C1 segment of cervical spinal cord (tissue), 14 donors: Measurements from ENCODE around the gene HSD11B1L.
"Not testable (repeated sequence)": the region's sequence is repeated elsewhere in the genome, so short reads cannot be mapped to it uniquely, and the experiment has no call there.

ENCODE experiments used
- DNase-seq, 14 donors: peaks; one replicate each; lab custom pipeline; 2025; lab: John Stamatoyannopoulos, UW

The HSD11B1L gene

DNA sequence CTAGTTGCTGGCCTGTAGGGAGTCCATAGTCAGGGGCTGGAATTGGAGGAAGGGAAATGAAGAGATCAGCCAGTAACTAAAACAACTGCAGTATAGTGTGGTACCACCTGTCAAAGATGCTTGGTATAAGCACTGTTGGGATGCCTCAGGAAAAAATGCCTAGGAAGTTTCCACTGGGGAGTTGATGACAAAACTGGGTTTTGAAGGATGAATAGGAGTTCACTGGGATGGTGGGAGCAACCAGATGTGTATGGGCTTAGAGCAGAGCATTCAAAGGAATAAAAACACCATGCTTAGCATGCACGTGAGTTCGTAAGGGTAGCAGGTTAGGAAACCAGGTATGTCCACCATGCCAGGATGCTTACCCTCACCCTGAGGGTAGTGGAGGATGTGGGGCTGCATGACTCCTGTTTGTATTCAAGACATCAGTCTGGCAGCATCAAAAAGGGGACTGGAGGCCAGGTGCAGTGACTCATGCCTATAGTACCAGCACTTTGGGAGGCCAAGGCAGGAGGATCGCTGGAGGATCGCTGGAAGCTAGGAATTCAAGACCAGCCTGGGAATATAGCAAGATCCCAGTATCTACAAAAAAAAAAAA is 46.7 kb downstream of the HSD11B1L start:
- DNase-seq, result no peak

DNA sequence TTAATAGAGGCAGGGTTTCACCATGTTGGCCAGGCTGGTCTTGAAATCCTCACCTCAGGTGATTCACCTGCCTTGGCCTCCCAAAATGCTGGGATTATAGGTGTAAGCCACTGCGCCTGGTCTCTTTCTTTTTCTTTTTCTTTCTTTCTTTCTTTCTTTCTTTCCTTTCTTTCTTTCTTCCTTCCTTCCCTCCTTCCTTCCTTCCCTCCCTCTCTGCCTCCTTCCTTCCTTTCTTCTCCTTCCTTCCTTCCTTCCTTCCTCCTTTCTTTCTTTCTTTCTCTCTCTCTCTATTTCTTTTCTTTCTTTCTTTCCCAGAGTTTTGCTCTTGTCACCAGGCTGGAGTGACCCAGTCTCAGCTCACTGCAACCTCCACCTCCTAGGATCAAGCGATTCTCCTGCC is 52.3 kb downstream of the HSD11B1L start:
- DNase-seq, result not testable (repeated sequence)
